Tongue (tissue), 2 donors: ENCODE measurements around the gene FBH1. TPM values are rescaled to one million over a fixed set of nuclear protein-coding genes. Genes with fewer than 3 reads are reported as not detected.
"Not testable (repeated sequence)": the region's sequence is repeated elsewhere in the genome, so short reads cannot be mapped to it uniquely, and the experiment has no call there.

Experiments
- DNase-seq: peaks from one replicate; pipeline ENCODE4 v3.0.0-alpha.2; 2015
- total RNA-seq: library from RNA; depleted of rRNA; stranded (reverse); fragments of >200 nt; gene quantifications from one replicate; pipeline ENCODE4 v1.2.3, GENCODE V29; 2014

The FBH1 gene
- total RNA-seq, result 93.1 TPM

GRCh38 chr10:5889624-5890451 is at the start of gene FBH1, which contains the start of gene ANKRD16:
Gene FBH1, plus strand, starts transcription at chr10:5890243. Its CDS starts 103 bp downstream, at chr10:5890346.
Gene ANKRD16, minus strand, starts transcription at chr10:5889893. Its CDS starts 539 bp downstream, at chr10:5889354.
- peak; percentile 99 for DNase-seq

DNA sequence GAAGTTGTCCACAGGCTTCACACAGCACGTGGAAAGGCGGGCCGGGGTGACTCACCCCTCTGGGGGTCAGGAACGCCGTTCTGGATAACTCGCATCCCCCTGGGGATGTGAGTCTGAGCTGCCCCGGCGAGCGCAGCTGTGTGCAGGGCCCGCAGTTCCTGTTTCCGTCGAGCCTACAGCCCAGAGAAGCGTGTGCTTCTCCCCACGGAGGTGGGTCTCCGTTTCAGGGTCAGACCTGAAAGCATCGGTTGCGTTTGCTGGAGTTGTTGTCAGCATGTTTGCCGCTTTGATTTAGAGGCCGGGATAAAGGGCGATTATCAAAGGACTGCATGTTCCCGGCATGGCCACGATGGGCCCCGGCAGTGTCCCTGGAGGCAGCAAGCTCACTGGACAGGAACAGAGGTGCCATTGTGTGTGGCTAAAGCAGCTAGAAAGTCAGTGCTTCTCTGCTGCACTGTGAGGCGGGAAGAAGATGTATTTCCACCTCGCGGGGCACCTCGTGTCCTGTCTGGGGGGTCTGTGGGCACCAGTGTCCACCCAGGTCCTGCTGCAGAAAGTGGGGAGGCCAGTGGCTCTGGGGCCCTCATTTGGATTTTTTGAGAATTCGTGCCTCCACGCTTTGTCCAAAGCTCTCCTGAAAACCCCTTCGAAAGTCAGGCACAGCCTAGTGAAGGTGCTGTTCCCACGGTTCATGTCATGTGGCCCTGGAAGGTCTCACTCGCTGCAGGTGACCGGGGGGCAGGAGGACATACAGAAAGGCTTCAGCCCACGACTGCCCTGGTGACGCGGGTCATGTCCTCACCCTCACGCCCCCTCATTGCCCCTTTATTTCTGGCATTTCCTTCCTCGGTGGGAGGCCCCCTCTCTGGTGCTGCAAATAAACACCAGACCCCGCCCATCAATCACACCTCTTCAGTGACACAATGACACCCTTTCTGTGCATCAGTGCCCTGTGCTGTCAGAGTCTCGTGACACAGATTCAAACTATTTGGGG is 49.4 kb upstream of the FBH1 start:
- no peak for DNase-seq

DNA sequence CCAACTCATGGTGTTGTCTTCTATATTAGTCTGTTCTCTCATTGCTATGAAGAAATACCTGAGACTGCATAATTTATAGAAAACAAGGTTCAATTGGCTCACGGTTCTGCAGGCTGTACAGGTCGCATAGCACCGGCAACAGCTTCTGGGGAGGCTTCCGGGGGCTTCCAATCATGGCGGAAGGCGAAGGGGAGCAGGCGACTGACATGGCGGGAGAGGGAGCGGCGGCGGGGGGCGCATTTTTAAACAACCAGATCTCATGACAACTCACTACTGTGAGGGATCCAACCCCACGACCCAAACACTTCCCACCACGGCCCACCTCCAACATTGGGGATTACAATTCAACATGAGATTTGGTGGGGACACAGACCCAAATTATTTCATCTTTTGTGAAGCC is 48.1 kb upstream of the FBH1 start:
- no peak for DNase-seq

DNA sequence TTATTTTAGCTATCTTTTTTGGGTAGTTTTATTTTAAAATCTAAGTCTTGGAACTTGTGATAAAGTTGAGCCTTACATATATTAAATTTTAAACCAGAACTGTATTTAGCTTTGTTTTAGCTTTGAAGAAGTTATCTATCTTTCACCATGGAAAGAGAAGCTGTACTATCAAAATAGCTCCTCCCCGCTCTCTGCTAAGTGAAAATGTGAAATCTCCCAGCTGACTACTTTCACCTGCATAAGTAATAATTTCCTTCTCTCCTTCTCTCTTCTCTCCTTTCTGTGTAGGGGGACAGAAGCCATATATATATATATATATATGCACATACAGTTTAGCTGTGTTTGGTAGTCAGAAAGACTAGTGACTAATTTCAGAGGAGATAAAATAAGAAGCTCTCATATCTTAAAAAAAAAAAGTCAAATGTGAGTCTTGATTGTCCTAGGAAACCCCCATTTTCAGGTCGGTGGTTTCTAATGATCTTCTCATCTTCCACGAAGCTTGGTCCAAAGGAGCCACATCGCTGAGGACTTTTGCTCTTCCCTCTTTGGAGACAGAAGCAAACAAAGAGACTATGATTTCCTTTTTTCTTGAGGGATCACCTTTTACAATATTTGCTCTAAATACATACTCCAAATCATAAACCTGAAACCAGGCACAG is 46.2 kb upstream of the FBH1 start:
- no peak for DNase-seq

GRCh38 chr10:5844345-5845055 is 45.5 kb upstream of the FBH1 start:
- DNase-seq, result no peak

GRCh38 chr10:5846667-5847066 is 43.4 kb upstream of the FBH1 start:
- DNase-seq, result not testable (repeated sequence)

GRCh38 chr10:5854131-5854475 is 35.9 kb upstream of the FBH1 start:
- DNase-seq, result peak; percentile 15

DNA sequence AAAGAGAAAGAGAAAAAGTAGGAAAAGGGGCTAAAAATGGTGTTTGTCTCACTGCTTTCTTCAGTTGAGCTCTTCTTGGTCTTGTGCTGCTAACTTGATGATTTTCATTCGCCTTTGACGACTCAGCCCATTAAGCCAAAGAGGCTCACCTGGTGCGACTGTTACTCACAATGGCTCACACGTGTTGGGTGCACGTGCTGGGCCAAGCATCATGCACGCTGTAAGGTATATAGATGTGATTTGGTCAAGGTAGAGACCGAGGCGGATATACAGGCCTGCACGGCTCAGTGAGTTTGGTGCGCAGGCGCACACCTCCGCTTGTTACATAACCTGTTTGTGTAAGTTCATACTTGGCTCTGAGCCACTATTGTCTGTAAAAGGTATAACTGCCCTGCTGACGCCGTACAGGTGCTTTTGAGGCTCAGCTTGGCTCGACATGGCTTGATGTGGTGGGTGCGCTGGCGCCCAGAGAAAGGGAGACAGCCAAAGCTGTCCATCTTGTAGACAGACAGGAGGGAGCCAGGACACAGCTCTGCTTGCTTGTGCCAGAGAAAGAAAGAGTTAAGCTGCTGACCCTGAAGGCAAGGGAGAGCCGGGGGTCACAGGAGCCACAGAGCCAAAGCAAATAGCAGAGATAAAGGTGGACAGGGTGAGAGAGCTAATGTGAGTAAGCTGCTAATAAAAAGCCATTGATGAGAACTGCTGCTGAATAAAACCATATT is 33.9 kb upstream of the FBH1 start:
- no peak for DNase-seq

DNA sequence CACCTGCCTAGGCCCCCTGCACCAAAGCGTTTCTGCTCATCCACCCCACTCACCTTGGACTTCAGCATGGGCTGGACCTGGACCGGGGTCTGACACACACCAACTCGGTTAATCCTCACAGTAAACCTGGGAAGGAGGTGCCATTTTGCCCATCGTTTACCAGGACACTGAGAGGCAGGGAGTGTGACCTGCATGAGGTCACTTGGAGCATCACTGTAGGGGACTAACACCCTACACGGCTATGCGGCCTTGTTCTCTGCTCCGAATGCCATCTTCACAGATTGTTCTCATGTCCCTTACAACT is 33.4 kb upstream of the FBH1 start:
- DNase-seq, result no peak

DNA sequence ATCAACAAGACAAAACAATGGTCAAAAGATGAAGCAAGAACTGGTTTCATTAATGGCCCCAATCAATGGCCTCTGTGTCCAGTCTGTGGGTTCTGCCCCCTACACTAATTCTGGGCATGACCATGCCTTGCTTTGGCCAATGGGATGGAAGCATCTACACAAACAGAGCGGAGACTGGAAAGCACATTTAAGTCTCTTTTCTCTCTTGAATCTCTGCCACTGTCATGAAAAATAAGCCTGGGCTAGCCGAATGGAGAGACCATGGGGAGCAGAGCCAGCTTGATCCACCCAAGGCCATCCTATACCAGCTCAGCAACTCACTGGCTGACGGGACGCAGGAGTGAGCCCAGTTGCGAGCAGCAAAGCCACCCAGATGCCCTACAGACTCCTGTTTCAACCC is 31.2 kb upstream of the FBH1 start:
- no peak for DNase-seq

DNA sequence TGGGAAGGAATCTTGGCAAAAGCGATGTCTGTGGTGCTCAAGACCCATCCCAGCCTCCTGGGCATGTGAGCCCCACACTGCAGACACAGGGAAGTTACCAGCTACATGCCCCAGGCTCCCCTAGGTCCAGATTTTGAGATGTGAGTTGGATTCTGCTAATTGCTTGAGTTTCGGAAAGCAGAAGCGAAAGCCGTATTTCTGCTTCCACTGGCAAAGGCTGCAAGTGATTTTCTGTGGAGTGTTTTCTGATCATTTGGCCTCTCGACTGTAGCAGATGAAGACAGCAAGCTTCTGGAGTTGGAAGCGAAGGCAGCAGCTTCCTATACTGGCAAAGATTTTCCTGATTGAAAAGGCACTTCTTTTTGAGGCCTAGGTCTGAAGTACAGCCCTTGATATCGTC is 30.0 kb upstream of the FBH1 start:
- no peak for DNase-seq

DNA sequence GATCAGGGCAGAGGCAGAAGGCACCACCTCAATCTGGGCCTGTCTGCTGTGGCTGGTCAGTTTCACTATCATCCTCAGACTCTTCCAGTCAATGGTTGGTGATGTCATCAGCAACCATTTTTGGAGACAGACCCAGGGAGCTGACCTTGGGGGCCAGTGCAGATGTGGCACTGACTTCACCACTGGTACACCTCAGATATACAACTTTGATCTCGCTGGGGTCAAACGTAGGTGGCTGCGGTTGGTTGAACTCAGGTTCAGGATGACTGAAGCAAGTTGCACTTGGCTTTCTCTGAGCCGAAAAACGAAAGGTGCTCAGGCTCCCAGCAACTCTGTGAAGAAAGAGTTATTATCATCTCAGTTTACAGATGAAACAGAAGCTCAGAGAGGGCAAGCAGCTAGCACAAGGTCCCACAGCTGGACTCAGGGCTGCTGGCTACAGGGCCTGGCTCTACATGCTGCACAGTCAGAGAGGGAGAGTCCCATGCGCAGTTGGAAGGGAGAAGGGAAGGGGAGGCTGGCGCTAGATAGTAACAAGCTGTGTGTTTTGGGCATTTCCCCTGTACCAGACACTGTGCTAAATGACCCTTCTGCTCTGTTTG is 27.6 kb upstream of the FBH1 start:
- DNase-seq, result no peak

DNA sequence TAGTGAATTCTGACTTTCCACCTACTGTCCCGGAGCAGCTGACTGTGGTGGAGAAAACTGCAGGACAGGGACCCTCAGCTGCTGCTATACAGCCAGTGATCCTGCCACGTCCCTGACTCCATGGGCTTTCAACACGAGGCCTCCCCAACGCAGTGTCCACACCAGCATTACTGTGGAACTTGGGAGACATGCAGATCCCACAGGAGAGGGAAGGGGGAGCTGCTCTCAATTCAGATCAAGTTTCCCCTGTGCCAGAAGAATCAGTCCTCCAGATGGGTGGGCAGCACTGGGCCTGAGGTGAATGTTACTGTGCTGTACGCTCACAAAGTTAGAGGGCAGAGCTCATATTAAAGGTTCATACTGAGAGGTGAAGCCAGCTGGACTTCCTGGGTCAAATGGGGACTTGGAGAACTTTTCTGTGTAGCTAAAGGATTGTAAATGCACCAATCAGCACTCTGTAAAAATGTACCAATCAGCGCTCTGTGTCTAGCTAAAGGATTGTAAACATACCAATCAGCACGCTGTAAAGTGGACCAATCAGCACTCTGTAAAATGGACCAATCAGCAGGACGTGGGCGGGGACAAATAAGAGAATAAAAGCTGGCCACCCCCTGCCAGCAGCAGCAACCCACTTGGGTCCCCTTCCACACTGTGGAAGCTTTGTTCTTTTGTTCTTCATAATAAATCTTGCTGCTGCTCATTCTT is 26.9 kb upstream of the FBH1 start:
- DNase-seq, result not testable (repeated sequence)

GRCh38 chr10:5866451-5867081 is 23.5 kb upstream of the FBH1 start:
- not testable (repeated sequence) for DNase-seq

DNA sequence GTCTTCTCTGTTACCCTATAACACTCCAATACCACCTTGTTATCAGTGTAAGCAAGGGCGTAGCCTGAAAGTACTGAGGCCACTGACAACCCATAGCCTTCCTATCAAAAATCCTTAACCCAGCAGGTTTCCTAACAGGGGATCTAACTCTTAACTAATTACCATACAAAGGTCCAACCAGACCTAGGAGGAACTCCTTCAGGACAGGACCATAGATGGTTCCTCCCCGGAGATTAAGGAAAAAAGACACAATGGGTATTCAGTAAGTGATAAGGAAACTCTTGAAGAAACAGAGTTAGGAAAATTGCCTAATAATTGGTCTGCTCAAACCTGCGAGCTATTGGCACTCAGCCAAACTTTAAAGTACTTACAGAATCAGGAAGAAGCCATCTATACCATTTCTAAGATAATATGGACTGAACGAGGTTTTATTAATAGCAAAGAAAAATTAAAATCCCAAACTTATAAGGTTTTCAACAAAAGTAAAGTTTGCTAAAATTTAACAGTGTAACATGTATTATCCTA is 22.9 kb upstream of the FBH1 start:
- peak; percentile 17 for DNase-seq

DNA sequence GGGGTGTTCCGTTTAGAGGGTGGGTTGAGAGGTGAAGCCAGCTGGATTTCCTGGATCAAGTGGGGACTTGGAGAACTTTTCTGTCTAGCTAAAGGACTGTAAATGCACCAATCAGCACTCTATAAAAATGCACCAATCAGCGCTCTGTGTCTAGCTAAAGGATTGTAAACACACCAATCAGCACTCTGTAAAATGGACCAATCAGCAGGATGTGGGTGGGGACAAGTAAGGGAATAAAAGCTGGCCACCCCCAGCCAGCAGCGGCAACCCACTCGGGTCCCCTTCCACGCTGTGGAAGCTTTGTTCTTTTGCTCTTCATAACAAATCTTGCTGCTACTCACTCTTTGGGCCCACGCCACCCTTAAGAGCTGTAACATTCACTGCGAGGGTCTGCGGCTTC is 21.7 kb upstream of the FBH1 start:
- not testable (repeated sequence) for DNase-seq

DNA sequence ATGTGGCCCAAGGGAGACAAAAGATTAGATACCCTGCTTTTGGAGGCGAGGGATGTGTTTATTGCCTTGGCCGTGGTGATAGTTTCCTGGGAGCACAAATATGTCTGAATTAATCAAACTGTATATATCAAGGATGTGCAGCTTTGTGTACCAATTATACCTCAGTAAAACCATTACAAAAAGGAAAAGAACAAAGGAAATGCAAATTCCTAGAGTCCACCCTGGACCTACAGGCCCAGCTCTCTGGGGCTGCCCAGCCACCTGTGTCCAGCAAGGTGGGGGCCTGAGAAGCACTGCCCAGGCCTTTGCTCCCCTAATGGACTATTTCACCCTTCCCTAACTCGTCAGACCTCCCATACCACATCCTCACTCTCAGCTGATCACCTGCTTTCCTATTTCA is 20.9 kb upstream of the FBH1 start:
- DNase-seq, result no peak

GRCh38 chr10:5871596-5871995 is 18.4 kb upstream of the FBH1 start:
- DNase-seq, result no peak

GRCh38 chr10:5873515-5873995 is 16.5 kb upstream of the FBH1 start:
- peak; percentile 92 for DNase-seq
